Measurements from ENCODE around the gene STK17A. TPM values are rescaled to one million over a fixed set of nuclear protein-coding genes. Genes with fewer than 3 reads are reported as not detected.
A peak's percentile ranks its signal among the peaks of the same experiment; 100 is the strongest.

Gene STK17A
- total and polyA plus RNA-seq, 2 of the 8 experiments (the other 6 are each of a cell fraction or from before 2014, with no cell fraction given) = 2.2 to 12.2 TPM

DNA sequence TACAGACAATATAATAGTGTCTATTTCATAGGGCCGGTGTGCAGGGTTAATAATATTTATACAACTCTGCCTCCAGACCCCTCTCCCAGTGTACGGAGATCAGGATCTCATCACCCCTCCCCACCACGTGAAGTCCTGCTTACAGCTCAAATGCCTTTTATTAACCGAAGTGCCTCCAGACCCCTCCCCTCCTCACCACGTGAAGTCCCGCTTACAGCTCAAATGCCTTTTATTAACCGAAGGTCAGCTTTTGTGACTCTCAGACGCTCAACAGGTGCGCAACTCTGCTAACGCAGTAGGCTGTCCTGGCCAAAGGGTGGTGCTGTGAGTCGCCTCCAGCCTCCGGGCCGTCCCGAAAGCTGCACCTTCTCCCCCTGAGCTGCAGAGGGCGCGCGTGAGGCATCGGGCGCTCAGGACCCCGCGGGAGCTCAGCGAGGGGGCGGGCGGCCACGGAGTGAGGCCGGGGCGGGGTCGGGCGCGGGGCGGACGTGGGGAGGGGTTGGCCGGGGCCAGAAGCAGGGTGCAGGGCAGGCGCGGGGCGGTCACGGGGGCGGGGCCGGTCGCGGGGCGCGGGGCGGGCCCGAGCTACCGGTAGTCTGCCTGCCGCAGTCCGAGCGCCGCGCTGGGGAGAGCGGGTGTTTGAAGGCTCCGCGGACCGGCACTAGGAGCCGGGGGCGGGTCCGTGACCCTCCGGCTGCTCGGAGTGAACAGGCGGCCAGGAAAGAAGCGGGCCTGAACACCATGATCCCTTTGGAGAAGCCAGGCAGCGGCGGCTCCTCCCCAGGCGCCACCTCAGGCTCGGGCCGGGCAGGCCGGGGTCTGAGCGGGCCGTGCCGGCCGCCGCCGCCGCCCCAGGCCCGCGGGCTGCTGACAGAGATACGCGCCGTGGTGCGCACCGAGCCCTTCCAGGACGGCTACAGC, at the start of gene STK17A (continued):
- no peak for TF ChIP-seq CHD1 (IDR thresholded peaks at IDR 0.05; ENCODE audit: low read depth, low read length)
- TF ChIP-seq PHF8 (conservative IDR thresholded peaks at IDR 0.05; ENCODE audit: low read depth, low read length) = peak; percentile 67
- 0 out of 2 replicates have a peak, but pooled peaks have one; percentile 27 for TF ChIP-seq NRF1 (IDR thresholded peaks at IDR 0.05; ENCODE audit: low read depth, low read length)
- no peak for TF ChIP-seq JUN (IDR thresholded peaks at IDR 0.05; ENCODE audit: low read depth, low read length)
- peak; percentile 25 for TF ChIP-seq NANOG (IDR thresholded peaks at IDR 0.05; ENCODE audit: insufficient read depth, low read depth, low read length, poor library complexity, severe bottlenecking)
- no peak for TF ChIP-seq RFX5 (IDR thresholded peaks at IDR 0.05; ENCODE audit: borderline replicate concordance, low read depth, low read length)
- TF ChIP-seq SIN3A (conservative IDR thresholded peaks at IDR 0.05 in 1 of 2, IDR thresholded peaks at IDR 0.05 in 1 of 2; ENCODE audit: low read depth in 1 of 2, low read length in 2 of 2) = peak in 1 of 2 experiments; percentile 18; a peak in 1 of 4 replicates
- TF ChIP-seq ZNF274 (IDR thresholded peaks at IDR 0.05; ENCODE audit: borderline replicate concordance, extremely low read depth, low read length) = no peak
- peak; percentile 88 for TF ChIP-seq SP1 (IDR thresholded peaks at IDR 0.05; ENCODE audit: low read depth, low read length)
- TF ChIP-seq BRCA1 (IDR thresholded peaks at IDR 0.05; ENCODE audit: low read depth, low read length) = no peak
- no peak for TF ChIP-seq BACH1 (IDR thresholded peaks at IDR 0.05; ENCODE audit: low read length)
- TF ChIP-seq POU5F1 (IDR thresholded peaks at IDR 0.05; ENCODE audit: low read depth, low read length) = no peak
